Keratinocyte (primary cell): Measurements from ENCODE around the gene SUN2. TPM values are rescaled to one million over a fixed set of nuclear protein-coding genes. Genes with fewer than 3 reads are reported as not detected.

Experiments
- DNase-seq: peaks from one replicate; pipeline ENCODE4 v3.0.0-alpha.2; 2011; ENCODE audit warnings: low read depth, missing footprints, low spot score
- FAIRE-seq: peaks from 2 replicates; lab custom pipeline; 2011; peaks lifted over from hg19 to GRCh38; lab: Jason Lieb, UNC
- H2AFZ ChIP-seq: 2 replicates; pipeline ENCODE4 v1.6.0; 2012; ENCODE audit warnings: low read length, control low read depth, inconsistent platforms; ENCODE audit not compliant: control insufficient read depth
- H3K27ac ChIP-seq: 2 replicates; pipeline ENCODE4 v1.5.1; 2011; ENCODE audit warnings: low read length; ENCODE audit not compliant: control insufficient read depth, insufficient read depth
- H3K27me3 ChIP-seq: 3 replicates; pipeline ENCODE4 v1.6.0; 2011; ENCODE audit warnings: low read length; ENCODE audit not compliant: control insufficient read depth, insufficient read depth; ENCODE audit errors: extremely low read depth
- H3K36me3 ChIP-seq, 2 experiments: 2 replicates in 1 of 2; 3 replicates in 1 of 2; pipeline ENCODE4 v1.5.1; 2011; ENCODE audit warnings: low read length in 2 of 2, mild to moderate bottlenecking in 1 of 2; ENCODE audit not compliant: control insufficient read depth in 2 of 2, insufficient read depth in 2 of 2; ENCODE audit errors: extremely low read depth in 1 of 2
- H3K4me1 ChIP-seq: 3 replicates; pipeline ENCODE4 v1.5.1; 2011; ENCODE audit warnings: low read length; ENCODE audit not compliant: control insufficient read depth, insufficient read depth; ENCODE audit errors: extremely low read depth
- H3K4me2 ChIP-seq: 3 replicates; pipeline ENCODE4 v1.6.0; 2011; ENCODE audit warnings: low read depth, low read length; ENCODE audit not compliant: control insufficient read depth, insufficient read depth; ENCODE audit errors: extremely low read depth
- H3K4me3 ChIP-seq, 3 experiments: fragments of 200-600 bp in 1 of 3; sonication (generic) in 1 of 3; 2 replicates in 2 of 3; 3 replicates in 1 of 3; pipeline ENCODE4 v1.5.1; 2011 to 2016; ENCODE audit warnings: low read length in 3 of 3, mild to moderate bottlenecking in 3 of 3, control low read depth in 2 of 3, inconsistent platforms in 1 of 3, low read depth in 1 of 3, mixed read lengths in 1 of 3, mixed run types in 1 of 3, moderate library complexity in 1 of 3; ENCODE audit not compliant: control insufficient read depth in 2 of 3, insufficient read depth in 2 of 3; ENCODE audit errors: extremely low read depth in 1 of 3
- H3K79me2 ChIP-seq: 2 replicates; pipeline ENCODE4 v1.6.0; 2012; ENCODE audit warnings: low read length; ENCODE audit not compliant: control insufficient read depth, insufficient read depth
- H3K9ac ChIP-seq: 3 replicates; pipeline ENCODE4 v1.6.0; 2011; ENCODE audit warnings: low read length; ENCODE audit not compliant: control insufficient read depth, insufficient read depth; ENCODE audit errors: extremely low read depth
- H3K9me1 ChIP-seq: 3 replicates; pipeline ENCODE4 v1.6.0; 2011; ENCODE audit warnings: low read length; ENCODE audit not compliant: control insufficient read depth, insufficient read depth; ENCODE audit errors: extremely low read depth
- H3K9me3 ChIP-seq: 2 replicates; pipeline ENCODE4 v1.5.1; 2012; ENCODE audit warnings: low read depth, low read length; ENCODE audit not compliant: control insufficient read depth
- H4K20me1 ChIP-seq: 3 replicates; pipeline ENCODE4 v1.6.0; 2011; ENCODE audit warnings: low read length; ENCODE audit not compliant: control insufficient read depth, insufficient read depth; ENCODE audit errors: extremely low read depth
- CTCF ChIP-seq, 3 experiments: IDR thresholded peaks in 1 of 3; conservative IDR thresholded peaks in 1 of 3; optimal IDR thresholded peaks in 1 of 3; 2 replicates in 2 of 3; 3 replicates in 1 of 3; pipeline versions ENCODE3 to v1.5.1; 2011; ENCODE audit warnings: low read length in 3 of 3, mild to moderate bottlenecking in 3 of 3, moderate library complexity in 2 of 3, control low read depth in 1 of 3, inconsistent platforms in 1 of 3; ENCODE audit not compliant: insufficient read depth in 2 of 3; ENCODE audit errors: extremely low read depth in 1 of 3
- EZH2 ChIP-seq: IDR thresholded peaks from one replicate; pipeline ENCODE4 v1.6.1; 2012; ENCODE audit warnings: inconsistent platforms, mild to moderate bottlenecking, low read length, moderate library complexity
- dilution Hi-C: fragments of 300-500 bp; cut with MboI; formaldehyde crosslinking; loops from one replicate; pipeline ENCODE4 v1.7.0; 2020; ENCODE audit warnings: low sequenced_read_pairs; ENCODE audit not compliant: extremely low pct_ligation_motif_present
- polyA plus RNA-seq, 5 experiments: library from polyadenylated mRNA; depleted of rRNA in 3 of 5; stranded (reverse) in 3 of 5; stranded (forward) in 1 of 5; unstranded in 1 of 5; fragments of >200 nt; gene quantifications; 1 replicate in 1 of 5; 2 replicates in 3 of 5; 3 replicates in 1 of 5; pipeline versions ENCODE4 v1.2.1 to v1.2.3, GENCODE V29; 2011 to 2012; ENCODE audit warnings: missing spikeins in 2 of 5, low read depth in 1 of 5, low replicate concordance in 1 of 5

SUN2 gene
- polyA plus RNA-seq, 1 donor (not counting 4 experiments of a cell fraction or from before 2014, with no cell fraction given) = 15.9 TPM

DNA sequence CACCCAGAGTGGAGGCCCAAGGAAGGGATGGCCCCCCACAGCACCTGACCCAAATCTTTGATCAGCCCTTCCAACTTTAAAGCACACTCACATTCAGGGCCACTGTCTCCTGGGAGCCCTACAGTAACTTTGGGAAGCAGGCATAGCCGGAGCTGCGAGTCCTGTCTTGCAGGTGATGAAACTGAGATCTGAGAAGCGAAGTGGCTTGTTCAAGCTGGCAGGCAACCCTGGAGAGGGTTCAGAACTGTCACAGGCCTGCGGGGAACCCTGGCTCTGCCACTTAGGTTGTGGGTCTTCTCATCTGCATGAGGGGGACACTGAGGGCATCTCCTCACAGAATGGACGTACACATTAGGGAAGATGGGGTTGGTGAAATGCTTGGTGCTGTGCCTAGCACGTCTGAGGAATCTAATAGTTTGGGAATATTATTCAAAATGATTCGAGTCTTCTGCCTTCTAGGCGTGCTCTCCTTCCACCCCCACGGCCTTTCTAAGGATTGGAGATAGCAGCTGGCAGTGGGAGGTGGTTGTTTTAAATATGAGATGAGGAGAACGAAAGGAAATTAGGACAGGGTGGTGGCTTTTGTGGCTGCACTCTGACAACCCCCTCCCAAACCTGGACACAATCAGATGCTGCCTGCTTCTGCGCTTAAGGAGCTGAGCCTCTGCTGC is 18.8 kb upstream of the SUN2 start:
- Histone ChIP-seq H3K79me2 (no peaks in the 10 kb centered on the region), H3K27me3 (no peaks in the 10 kb centered on the region), H3K9ac (no peak overlapping the region), H3K4me3 (no peak overlapping the region), H3K4me1 (peaks cover 16% of the 10 kb centered on the region), H3K9me3 (no peaks in the 10 kb centered on the region), H2AFZ (peak overlapping the region; percentile 23), H3K27ac (no peak overlapping the region), H3K36me3 (no peaks in the 10 kb centered on the region), H3K9me1 (no peaks in the 10 kb centered on the region), H3K4me2 (peak overlapping the region; percentile 47), H4K20me1 (peaks cover 3% of the 10 kb centered on the region)
- FAIRE-seq (peak; percentile 74), DNase-seq (no peak)
- dilution Hi-C loops = no loop called here
- no peak for TF ChIP-seq CTCF (optimal IDR thresholded peaks at IDR 0.05 in 1 of 3, IDR thresholded peaks at IDR 0.05 in 1 of 3, conservative IDR thresholded peaks at IDR 0.05 in 1 of 3; ENCODE audit: extremely low read depth in 1 of 3, insufficient read depth in 2 of 3, low read length in 3 of 3)
- no peak for TF ChIP-seq EZH2

- dilution Hi-C loops = no loop called here
- no peak for FAIRE-seq
Measured at GRCh38 chr22:38773363-38773946, 17.7 kb upstream of the SUN2 start.

More at GRCh38 chr22:38773363-38773946, 17.7 kb upstream of the SUN2 start:
- H3K36me3 ChIP-seq = no peaks in the 10 kb centered on the region
- no peak overlapping the region for H3K9ac ChIP-seq
- peaks cover 16% of the 10 kb centered on the region for H3K4me1 ChIP-seq
- DNase-seq = no peak
- no peak for TF ChIP-seq CTCF (optimal IDR thresholded peaks at IDR 0.05 in 1 of 3, IDR thresholded peaks at IDR 0.05 in 1 of 3, conservative IDR thresholded peaks at IDR 0.05 in 1 of 3; ENCODE audit: extremely low read depth in 1 of 3, insufficient read depth in 2 of 3, low read length in 3 of 3)
- TF ChIP-seq EZH2 = no peak
- no peaks in the 10 kb centered on the region for H3K27me3 ChIP-seq
- no peak overlapping the region for H3K27ac ChIP-seq
- H3K4me2 ChIP-seq = no peak overlapping the region
- no peak overlapping the region for H3K4me3 ChIP-seq
- peaks cover 3% of the 10 kb centered on the region for H4K20me1 ChIP-seq
- H2AFZ ChIP-seq = no peak overlapping the region
- H3K9me1 ChIP-seq = no peaks in the 10 kb centered on the region
- no peaks in the 10 kb centered on the region for H3K9me3 ChIP-seq
- no peaks in the 10 kb centered on the region for H3K79me2 ChIP-seq
